GM19397 (cell line): ENCODE results near the gene GABRD.

Experiments
- ATAC-seq: cut with Tn5 transposase; IDR thresholded peaks from one replicate; pipeline ENCODE4 v1.9.1; 2021; ENCODE audit warnings: mild to moderate bottlenecking, moderate library complexity; ENCODE audit not compliant: unreplicated experiment

GABRD gene

GRCh38 chr1:2033165-2033564 lies 14.0 kb downstream of the GABRD start:
- ATAC-seq = no peak

DNA sequence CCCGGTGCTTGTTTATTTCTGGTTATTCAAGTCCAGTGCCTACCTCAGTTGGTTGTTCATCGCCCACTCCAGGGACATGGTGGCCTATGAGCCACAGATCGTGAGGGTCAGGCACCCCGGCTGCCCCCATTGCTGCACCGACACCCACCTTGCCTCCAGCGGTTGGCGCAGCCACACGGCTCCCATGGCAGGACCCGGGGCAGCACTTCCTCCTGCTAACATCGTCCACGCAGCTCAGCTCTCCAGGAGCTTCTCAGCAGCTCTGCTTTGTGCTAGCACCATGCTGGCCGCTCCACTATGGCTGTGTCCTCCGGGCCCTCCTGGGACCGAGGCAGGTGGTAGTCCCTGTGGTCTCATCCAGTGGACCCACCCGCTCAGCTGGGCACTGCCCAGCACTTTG lies 17.1 kb downstream of the GABRD start:
- ATAC-seq = no peak

GRCh38 chr1:2037314-2037979 lies 18.3 kb downstream of the GABRD start:
- ATAC-seq = no peak

DNA sequence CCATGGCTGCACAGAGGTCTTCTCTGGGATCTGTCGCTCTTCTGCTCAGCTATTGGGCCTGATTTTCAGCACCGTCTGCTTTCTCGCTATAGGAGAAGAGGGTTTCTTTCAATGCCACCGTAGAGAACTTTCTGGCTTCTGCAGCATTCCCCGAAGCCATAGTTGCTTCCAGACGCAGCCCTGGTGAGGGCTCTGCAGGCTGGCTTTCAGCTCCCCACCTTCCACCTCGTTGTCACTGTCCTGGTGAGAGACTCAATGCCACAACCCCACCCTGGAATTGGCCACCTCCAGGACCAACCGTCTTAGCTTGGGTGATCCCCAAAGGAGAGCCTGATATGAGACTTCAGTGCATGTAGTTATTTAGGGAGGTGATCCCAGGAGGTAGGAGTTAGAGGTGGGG lies 19.1 kb downstream of the GABRD start:
- no peak for ATAC-seq

GRCh38 chr1:2039251-2039650 lies 20.1 kb downstream of the GABRD start:
- no peak for ATAC-seq

DNA sequence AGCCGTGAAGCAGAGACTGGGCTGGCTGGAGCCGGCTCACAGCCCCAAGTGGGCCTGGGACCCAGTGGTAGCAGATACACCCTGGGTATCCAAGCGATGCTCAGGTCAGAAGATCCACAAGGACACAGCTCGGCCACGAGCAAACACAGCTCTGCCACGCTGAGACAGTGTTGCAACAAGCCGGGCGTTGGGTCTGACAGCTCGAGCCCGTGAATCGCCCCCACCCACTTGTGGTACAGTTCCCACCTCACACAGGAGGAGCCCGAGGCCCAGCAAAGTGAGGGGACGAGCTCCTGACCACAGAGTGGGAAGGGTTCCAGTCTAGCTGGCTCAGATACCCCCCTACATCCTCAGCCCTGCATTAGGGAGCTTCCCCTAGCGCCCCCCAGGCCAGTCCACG lies 22.2 kb downstream of the GABRD start:
- no peak for ATAC-seq

DNA sequence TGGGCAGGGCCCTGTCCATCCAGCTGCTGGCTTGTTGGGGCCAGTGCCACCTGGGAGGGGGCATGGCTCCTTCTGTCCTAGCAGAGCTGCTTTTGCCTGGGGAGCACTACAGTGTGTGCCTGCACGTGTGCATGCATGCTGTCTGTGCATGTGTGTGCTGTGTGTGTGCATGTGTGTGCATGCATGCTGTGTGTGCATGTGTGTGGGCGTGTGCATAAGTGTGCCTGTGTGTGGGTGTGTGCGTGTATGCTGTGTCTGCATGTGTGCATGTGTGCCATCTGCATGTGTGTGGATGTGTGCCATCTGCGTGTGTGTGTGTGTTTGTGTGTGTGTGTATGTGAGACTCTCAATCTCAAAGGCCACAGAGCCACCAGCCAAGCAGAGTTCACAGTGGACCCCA lies 22.7 kb downstream of the GABRD start:
- no peak for ATAC-seq

DNA sequence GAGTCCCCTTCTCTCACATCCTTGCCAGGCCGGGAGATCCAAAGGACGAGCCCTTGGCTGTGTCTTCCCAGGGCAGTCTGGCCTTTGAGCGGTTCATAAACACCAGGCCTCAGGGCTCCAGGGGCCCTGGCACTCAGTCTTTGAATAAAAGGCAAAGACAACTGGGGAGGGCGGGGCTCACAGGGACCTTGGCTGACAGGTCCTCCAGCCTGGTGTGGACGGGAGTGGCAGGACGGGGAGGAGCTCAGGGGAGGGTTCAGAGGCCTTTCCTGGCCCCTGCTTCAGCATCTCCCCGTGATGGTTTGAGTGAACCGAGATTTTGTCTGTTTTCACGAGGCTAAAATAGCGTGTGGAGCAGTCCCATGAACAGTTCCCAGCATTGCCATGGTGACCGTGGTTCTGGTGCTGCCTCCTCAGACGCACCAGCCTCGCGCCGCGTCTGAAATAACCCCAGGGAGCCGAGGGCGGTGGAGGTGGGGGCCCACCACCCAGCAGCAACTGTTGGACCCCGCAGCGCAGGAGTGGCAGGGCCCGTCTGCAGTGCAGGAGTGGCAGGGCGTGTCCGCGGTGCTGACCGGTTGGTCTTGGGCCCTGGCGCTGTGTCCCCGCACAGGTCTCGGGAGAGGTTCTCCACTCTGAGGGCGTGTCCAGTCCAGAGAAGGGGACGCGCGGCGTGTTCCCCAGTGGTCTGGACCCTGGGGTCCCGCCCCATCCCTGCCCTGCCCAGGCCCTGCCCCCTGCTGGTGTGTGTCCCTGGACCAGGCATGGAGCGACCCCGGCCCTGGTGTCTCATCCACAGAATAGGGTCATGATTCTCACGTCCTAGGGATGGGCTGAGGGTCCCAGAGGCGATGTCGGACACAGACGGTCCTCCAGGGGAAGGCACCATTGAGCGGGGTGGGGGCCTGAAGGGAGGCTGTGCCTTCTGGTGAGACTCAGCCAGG lies 24.0 kb downstream of the GABRD start:
- ATAC-seq = no peak

DNA sequence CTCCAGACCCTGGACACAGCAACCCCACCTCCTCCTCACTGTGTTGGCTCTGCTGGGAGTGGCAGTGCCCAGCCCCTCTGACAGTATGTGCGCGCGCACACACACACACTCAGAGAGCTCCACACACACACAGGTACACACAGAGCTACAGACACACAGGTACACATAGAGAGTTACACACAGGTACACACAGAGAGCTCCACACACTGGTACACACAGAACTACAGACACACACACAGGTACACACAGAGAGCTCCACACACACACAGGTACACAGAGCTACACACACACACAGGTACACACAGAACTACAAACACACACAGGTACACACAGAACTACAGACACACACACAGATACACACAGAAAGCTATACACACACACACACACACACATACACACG lies 24.7 kb downstream of the GABRD start:
- no peak for ATAC-seq

DNA sequence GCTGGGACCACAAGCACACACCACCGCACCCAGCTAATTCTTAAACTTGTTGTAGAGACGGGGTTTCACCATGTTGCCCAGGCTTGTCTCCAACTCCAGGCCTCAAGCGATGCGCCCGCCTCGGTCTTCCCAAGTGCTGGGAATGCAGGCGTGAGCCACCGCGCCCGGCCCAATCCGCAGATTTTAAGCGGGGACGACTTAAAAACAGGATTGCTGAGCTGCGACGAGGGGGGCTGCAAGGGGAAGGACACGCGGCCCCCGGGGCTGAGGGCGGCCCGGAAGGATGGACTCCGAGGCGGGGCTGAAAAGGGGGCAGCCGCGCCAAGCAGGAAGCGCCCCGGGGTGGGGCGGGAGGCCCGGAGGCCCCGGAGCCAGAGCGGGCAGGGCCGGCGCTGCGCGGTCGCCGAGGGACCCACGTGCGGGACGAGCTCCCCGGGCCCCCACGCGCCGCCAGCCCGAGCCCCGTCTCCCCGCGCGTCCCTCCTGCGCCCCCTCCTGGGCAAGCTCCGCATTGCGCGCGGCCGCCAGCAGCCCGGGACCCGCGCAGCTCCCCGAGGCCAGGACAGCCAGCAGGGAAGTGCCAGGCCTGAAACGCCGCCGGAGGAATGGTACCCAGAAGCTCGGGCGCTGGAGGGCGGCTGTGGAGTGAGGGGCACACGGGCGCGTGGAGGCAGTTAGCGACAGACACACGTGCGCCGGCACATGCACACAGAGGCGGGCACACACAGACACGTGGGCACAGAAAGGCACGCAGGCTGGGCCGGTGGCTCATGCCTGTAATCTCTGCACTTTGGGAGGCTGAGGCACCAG lies 25.6 kb downstream of the GABRD start:
- no peak for ATAC-seq

DNA sequence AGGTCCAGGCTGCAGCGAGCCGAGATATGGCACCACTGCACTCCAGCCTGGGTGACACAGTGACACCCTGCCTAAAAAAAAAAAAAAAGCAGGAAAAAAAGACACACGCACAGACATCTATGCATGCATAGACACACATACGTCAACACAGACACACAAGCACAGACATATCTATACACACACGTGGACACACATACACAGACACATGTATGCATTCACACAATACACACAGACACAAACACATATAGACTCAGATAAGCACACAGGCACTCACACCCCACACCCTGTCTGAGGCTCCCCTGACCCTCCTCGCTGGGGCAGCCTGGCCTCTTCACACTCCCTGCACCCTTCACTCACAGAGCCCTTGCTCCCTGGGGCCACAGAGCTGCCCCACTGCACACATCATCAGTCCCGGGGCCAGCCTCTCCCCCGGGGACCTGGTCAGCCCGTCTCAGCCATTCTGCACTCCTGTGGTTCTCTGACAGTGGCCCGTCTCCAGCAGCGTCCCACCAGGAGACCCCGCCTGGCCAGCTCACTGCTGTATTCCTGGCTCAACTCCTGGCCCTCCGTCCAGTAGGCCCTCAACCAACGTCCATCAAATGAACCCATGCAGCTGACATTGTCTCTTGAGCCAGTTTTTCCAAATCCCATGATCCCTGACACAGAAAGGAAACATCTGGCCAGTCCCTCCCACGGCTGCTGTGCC lies 26.5 kb downstream of the GABRD start:
- no peak for ATAC-seq

DNA sequence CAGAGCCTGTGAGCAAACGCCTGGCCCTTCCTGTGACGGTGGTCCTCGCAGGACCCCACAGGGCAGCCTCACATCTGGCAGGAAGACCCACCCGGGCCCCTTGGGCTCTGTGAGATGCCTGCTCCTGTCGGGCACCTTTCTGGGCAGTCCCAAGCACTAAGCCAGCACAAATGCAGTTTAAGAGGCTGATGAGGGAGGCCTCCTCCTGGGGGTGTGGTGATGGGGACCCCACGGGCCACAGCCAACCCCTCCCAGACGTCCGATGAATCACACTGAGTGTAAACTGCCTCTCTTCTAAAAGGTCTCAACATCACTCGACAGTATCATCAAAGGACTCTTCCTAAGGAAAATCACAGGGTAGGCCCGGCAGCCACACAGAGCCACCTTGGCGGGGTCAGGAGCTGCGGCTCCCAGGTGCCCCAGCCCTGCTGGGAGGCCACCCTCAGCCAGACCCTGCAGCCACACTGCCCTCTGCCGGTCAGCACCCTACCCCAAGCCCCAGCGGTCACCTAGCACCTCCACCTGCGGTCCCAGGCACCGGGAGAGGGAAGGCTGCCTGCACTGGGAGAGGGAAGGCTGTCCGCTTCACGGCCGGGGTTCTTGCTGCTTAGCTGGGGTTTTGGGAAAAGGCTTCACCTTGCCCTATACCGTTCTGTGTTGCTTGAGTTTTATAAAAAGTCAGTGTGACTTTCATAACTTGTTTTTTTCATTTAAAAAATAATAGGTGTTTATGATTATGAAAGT lies 27.2 kb downstream of the GABRD start:
- no peak for ATAC-seq

- ATAC-seq = no peak
These were observed 28.0 kb downstream of the GABRD start for GRCh38 chr1:2046953-2047748.

DNA sequence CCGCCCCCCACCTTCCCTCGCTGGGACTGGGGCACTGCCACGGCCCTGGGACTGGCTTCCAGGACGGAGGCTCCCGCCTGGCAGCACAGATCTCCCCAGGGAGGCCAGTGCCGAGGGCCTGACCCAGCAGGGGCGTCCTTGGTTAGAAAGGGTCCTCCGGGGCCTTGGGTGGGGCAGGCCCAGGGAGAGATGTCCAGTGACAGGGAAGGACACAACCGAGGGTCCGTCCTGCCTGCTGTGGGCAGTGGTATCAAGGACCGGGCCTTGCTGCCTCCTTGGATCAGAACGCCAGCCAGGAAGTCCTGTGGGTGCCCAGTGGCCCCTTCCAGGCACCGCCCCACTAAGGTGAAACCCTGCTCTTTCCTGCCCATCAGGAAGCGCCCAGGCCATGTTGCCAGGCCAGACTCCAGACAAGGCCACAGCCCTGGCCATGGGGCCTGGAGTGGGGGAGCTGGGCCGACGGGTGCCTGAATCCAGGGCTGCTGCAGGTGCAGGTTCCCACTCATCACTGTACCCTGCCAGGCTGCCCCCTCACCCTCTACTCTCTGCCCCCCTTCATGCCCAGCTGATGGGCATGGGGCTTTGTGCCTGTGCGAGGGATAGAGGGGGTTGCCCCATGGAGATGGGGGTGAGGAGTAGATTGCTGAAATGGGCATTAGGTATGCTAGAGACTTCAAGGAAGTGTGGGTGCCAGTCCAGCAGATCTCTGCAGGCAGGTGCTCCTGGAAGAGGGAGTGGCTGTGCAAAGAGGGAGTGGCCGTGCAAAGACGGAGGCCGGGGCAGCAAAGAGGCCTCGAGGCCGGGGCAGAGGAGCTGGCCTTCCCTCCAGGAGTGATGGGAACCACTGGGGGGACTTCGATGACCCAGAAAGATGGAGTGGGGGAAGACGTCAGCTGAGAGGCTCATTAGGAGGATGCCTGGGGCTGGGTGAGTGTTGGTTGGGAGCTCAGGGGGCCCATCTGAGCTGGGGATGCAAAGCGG lies 28.9 kb downstream of the GABRD start:
- no peak for ATAC-seq

DNA sequence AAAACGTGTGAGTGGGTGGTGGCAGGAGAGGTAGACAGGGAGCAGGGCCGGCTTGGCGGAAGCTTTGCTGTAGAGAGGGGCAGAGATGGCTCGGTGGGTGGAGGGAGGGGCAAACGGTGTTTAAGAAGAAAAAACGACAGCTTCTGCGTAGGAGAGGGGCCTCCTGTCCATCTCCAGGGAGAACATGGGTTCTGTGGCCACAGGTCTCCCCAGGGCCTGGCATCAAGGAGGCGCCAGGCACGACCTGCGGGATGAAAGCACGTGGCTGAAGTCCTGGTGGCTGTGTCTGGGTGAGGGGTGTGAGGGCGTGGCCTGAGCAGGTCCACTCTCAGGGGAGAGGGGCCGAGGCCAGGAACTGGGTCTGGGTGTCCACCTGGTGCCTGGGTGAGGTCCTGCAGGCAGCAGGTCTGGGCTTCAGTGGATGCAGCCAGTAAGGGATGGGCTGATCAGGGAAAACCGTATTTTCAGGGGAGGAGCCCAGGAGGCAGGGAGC lies 30.1 kb downstream of the GABRD start:
- ATAC-seq = no peak

DNA sequence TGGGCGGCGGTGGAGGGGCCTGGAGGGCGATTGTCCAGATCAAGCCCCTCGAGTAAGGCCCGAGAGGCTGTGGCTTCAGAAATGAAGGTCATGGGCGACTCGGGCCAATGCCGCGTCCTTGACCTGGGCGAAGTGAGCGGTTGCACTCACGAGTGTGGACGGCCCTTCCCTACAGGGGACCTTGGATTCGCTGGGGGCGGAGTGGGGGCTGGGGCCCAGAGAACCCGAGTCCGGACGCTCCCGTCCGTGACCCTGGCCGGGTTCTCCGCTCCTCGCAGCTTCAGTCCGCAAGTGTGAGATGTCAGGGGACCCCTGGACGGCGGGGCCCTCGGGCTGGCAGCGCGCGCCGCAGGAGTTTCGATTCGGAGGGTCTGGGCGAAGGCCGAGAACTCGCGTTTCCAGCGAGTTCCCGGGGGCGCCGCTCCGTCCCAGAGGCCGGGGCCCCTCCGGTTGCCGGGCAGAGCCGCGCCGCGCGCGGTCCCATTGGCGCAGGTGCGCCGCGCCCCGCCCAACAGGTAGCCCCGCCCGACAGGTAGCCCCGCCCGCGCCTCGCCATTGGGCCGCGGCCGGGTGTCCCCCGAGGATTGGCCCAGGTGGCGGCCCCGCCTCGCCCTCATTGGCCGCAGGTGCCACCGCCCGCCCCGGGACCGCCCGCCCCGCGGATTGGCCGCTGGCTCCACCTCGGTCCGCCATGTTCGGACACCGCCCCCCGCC lies 30.7 kb downstream of the GABRD start, which contains the start of gene PRKCZ:
TSS of gene PRKCZ (plus strand) at position 694 of the 714 bp plus-strand sequence. CDS start 220 bp downstream, outside the sequence.
- no peak for ATAC-seq

DNA sequence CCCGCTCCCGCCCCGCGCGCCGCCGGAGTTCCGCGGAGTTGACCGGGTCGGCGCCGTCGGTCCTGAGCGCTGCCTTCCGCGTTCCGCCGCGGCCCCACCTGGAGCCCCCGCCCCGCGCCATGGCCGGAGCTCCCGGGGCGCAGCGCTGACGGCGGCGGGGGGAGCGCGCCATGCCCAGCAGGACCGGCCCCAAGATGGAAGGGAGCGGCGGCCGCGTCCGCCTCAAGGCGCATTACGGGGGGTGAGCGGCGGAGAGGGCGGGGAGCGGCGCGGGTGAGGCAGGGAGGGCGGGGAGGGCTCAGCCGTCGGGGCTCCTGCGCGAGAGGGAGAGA lies 31.3 kb downstream of the GABRD start:
- no peak for ATAC-seq
